Panc1 (cell line): ENCODE data around the gene MARK4. TPM values are rescaled to one million over a fixed set of nuclear protein-coding genes. Genes with fewer than 3 reads are reported as not detected.

Experiments
- ATAC-seq: fragments of 200-7000 bp; cut with Tn5 transposase; 2 replicates; pipeline ENCODE4 v1.9.1; 2020; ENCODE audit warnings: mild to moderate bottlenecking, moderate library complexity
- BruUV-seq: library from RNA; stranded (reverse); fragments of 400-500 nt; replicated peaks from 2 replicates; lab custom pipeline; 2021; lab: Mats Ljungman, UMichigan
- CTCF ChIA-PET: fragments of 300-600 bp; sonication (Branson Sonifier 250); formaldehyde crosslinking; loops from one replicate; lab custom pipeline; 2022; ENCODE audit warnings: antibody characterized with exemption; lab: Charles Lee
- POLR2A ChIA-PET: fragments of 300-600 bp; sonication (Branson Sonifier 250); formaldehyde crosslinking; loops from one replicate; lab custom pipeline; 2022; ENCODE audit warnings: antibody characterized with exemption; lab: Charles Lee
- DNase-seq: peaks from one replicate; pipeline ENCODE4 v3.0.0-alpha.2; 2010; ENCODE audit warnings: low read depth, low spot score
- H3K27ac ChIP-seq: 2 replicates; pipeline ENCODE4 v1.5.1; 2011; ENCODE audit warnings: mild to moderate bottlenecking, low read length, inconsistent platforms
- H3K27me3 ChIP-seq: fragments of 200-500 bp; sonication (Bioruptor generic); 2 replicates; pipeline ENCODE4 v1.6.0; 2014; ENCODE audit warnings: low read length, inconsistent platforms; ENCODE audit not compliant: control insufficient read depth, insufficient read depth
- H3K36me3 ChIP-seq: fragments of 200-500 bp; sonication (Bioruptor generic); 2 replicates; pipeline ENCODE4 v1.5.1; 2014; ENCODE audit warnings: inconsistent platforms, mild to moderate bottlenecking, low read length, moderate library complexity; ENCODE audit not compliant: control insufficient read depth, insufficient read depth
- H3K4me1 ChIP-seq: 2 replicates; pipeline ENCODE4 v1.5.1; 2011; ENCODE audit warnings: inconsistent platforms, mild to moderate bottlenecking, low read length, moderate library complexity; ENCODE audit not compliant: control insufficient read depth, insufficient read depth
- H3K4me3 ChIP-seq, 2 experiments: 2 replicates each; pipeline ENCODE4 v1.5.1; 2011 to 2012; ENCODE audit warnings: low read depth in 2 of 2, low read length in 2 of 2, mild to moderate bottlenecking in 2 of 2, inconsistent platforms in 1 of 2, moderate library complexity in 1 of 2
- H3K9me3 ChIP-seq: fragments of 200-500 bp; sonication (Bioruptor generic); 2 replicates; pipeline ENCODE4 v1.5.1; 2014; ENCODE audit warnings: low read depth, mild to moderate bottlenecking, inconsistent platforms, low read length, moderate library complexity; ENCODE audit not compliant: control insufficient read depth, insufficient read depth
- POLR2AphosphoS5 ChIP-seq: IDR thresholded peaks from 2 replicates; pipeline ENCODE4 v1.6.1; 2012; ENCODE audit warnings: mild to moderate bottlenecking, low read depth, low read length, moderate library complexity
- SIN3A ChIP-seq: IDR thresholded peaks from 2 replicates; pipeline ENCODE4 v1.6.1; 2012; ENCODE audit warnings: low read depth, mild to moderate bottlenecking, low read length, moderate library complexity, borderline replicate concordance; ENCODE audit not compliant: insufficient read depth
- TCF7L2 ChIP-seq: IDR thresholded peaks from 2 replicates; pipeline ENCODE4 v1.6.1; 2011; ENCODE audit warnings: mild to moderate bottlenecking, low read depth, low read length, inconsistent platforms
- in situ Hi-C: cut with HindIII; loops from 2 replicates; pipeline ENCODE4 v1.10.0; 2016; ENCODE audit warnings: low sequenced_read_pairs, low pct_unique_long_range_greater_than_20kb
- intact Hi-C: fragments of 100-400 bp; cut with micrococcal nuclease; formaldehyde crosslinking; loops from one replicate; pipeline ENCODE4 v1.10.0; 2022; ENCODE audit not compliant: unreplicated experiment
- total RNA-seq: library from RNA; stranded (reverse); gene quantifications from one replicate; pipeline ENCODE4 v1.2.1, GENCODE V29; 2021; ENCODE audit not compliant: unreplicated experiment
- TF ChIP-seq, protein P1 (sequence below), 2 experiments: IDR thresholded peaks; 2 replicates each; pipeline ENCODE4 v1.6.1; 2011 to 2012; ENCODE audit warnings: low read depth in 2 of 2, control low read depth in 1 of 2, low read length in 1 of 2, mild to moderate bottlenecking in 1 of 2, moderate library complexity in 1 of 2; ENCODE audit not compliant: insufficient read depth in 1 of 2
- TF ChIP-seq, protein P2 (sequence below): fragments of 450-650 bp; IDR thresholded peaks from 2 replicates; pipeline ENCODE4 v1.5.1; 2017; ENCODE audit warnings: mild to moderate bottlenecking

The MARK4 gene
- total RNA-seq, 1 experiment from 2014 or later: 21.6 TPM

DNA sequence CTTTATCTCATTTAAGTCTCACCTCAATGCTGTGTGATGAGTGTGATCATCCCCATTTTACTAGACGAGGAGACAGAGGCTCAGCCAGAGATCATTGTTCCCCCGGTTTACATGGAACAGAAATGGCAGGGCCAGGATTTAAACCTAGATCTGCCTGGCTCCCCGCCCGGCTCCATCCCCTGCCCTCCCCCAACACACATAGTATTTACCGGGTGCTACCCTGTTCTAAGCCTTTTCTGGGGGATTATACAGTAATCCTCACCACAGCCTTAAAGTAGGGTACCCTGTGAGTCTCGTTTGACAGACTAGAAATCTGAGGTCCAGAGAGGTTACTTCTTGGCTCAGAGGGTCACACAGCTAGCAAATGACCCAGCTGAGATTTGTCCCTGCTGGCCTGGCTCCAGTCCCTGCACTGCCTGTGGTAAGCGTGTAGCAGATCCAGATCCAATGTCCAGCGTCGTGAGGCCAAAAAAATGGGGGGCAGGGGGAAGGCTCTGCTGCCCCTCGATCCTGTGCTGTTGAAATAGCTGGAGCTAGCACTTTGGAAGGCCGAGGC lies 85.7 kb downstream of the MARK4 start:
- ChIA-PET POLR2A (no interaction called here), CTCF (interaction anchor here (0.6 kb wide), 1 partner anchor 166 kb away, joined by 3 read pairs; no protein-coding TSS in a partner anchor)
- H3K9me3 ChIP-seq: no peaks in the 10 kb centered on the region
- no peaks in the 10 kb centered on the region for H3K27me3 ChIP-seq
- no peak overlapping the region for H3K4me3 ChIP-seq
- no TSS peak for BruUV-seq
- in situ Hi-C loops: no loop called here
- DNase-seq (no peak), ATAC-seq (no peak)
- no peak overlapping the region for H3K27ac ChIP-seq
- TF ChIP-seq TCF7L2 (no peak), SIN3A (no peak), POLR2AphosphoS5 (no peak)
- TF ChIP-seq, protein P1, sequence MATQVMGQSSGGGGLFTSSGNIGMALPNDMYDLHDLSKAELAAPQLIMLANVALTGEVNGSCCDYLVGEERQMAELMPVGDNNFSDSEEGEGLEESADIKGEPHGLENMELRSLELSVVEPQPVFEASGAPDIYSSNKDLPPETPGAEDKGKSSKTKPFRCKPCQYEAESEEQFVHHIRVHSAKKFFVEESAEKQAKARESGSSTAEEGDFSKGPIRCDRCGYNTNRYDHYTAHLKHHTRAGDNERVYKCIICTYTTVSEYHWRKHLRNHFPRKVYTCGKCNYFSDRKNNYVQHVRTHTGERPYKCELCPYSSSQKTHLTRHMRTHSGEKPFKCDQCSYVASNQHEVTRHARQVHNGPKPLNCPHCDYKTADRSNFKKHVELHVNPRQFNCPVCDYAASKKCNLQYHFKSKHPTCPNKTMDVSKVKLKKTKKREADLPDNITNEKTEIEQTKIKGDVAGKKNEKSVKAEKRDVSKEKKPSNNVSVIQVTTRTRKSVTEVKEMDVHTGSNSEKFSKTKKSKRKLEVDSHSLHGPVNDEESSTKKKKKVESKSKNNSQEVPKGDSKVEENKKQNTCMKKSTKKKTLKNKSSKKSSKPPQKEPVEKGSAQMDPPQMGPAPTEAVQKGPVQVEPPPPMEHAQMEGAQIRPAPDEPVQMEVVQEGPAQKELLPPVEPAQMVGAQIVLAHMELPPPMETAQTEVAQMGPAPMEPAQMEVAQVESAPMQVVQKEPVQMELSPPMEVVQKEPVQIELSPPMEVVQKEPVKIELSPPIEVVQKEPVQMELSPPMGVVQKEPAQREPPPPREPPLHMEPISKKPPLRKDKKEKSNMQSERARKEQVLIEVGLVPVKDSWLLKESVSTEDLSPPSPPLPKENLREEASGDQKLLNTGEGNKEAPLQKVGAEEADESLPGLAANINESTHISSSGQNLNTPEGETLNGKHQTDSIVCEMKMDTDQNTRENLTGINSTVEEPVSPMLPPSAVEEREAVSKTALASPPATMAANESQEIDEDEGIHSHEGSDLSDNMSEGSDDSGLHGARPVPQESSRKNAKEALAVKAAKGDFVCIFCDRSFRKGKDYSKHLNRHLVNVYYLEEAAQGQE (IDR thresholded peaks at IDR 0.05; ENCODE audit: insufficient read depth in 1 of 2, low read depth in 2 of 2, low read length in 1 of 2): no peak
- TF ChIP-seq, protein P2, sequence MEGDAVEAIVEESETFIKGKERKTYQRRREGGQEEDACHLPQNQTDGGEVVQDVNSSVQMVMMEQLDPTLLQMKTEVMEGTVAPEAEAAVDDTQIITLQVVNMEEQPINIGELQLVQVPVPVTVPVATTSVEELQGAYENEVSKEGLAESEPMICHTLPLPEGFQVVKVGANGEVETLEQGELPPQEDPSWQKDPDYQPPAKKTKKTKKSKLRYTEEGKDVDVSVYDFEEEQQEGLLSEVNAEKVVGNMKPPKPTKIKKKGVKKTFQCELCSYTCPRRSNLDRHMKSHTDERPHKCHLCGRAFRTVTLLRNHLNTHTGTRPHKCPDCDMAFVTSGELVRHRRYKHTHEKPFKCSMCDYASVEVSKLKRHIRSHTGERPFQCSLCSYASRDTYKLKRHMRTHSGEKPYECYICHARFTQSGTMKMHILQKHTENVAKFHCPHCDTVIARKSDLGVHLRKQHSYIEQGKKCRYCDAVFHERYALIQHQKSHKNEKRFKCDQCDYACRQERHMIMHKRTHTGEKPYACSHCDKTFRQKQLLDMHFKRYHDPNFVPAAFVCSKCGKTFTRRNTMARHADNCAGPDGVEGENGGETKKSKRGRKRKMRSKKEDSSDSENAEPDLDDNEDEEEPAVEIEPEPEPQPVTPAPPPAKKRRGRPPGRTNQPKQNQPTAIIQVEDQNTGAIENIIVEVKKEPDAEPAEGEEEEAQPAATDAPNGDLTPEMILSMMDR: no peak
- H3K36me3 ChIP-seq: peaks cover 2% of the 10 kb centered on the region; the same call in 1 of the 2 replicates
- intact Hi-C loops: loop anchor here (10.0 kb wide), 1 partner anchor 132 kb away; no protein-coding TSS in a partner anchor
- H3K4me1 ChIP-seq: no peaks in the 10 kb centered on the region

DNA sequence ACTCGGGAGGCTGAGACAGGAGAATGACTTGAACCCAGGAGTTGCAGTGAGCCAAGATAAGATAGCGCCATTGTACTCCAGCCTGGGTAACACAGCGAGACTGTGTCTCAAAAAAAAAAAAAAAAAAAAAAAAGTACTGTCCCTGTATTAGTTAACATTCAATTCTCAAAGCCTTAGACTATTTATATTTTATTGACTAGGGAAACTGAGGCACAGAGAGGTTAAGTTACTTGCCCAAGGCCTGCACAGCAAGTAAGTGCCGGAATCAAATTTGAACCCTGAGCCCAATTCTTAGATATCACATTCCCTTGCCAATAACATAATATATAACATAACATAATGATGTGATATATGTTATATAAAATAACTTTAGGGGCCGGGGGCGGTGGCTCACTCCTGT lies 88.6 kb downstream of the MARK4 start:
- Histone ChIP-seq H3K9me3 (no peaks in the 10 kb centered on the region), H3K27me3 (no peaks in the 10 kb centered on the region), H3K36me3 (peaks cover 2% of the 10 kb centered on the region; the same call in 1 of the 2 replicates), H3K27ac (no peak overlapping the region), H3K4me1 (no peaks in the 10 kb centered on the region), H3K4me3 (no peak overlapping the region)
- intact Hi-C loops (loop anchor here (10.0 kb wide), 1 partner anchor 135 kb away; no protein-coding TSS in a partner anchor), in situ Hi-C loops (no loop called here)
- ATAC-seq (no peak), DNase-seq (no peak)
- POLR2A ChIA-PET: no interaction called here
- TF ChIP-seq, protein P1 (IDR thresholded peaks at IDR 0.05; ENCODE audit: insufficient read depth in 1 of 2, low read depth in 2 of 2, low read length in 1 of 2): no peak
- TF ChIP-seq POLR2AphosphoS5: no peak
- TF ChIP-seq SIN3A: no peak
- TF ChIP-seq, protein P2: no peak
- TF ChIP-seq TCF7L2: no peak
- CTCF ChIA-PET: no interaction called here
- BruUV-seq: no TSS peak
